GM13977 (cell line): ENCODE measurements around the gene LOXHD1.

Source experiments
- DNase-seq: peaks from one replicate; pipeline ENCODE4 v3.0.0; 2012; ENCODE audit warnings: low spot score
- CTCF ChIP-seq: IDR thresholded peaks from 2 replicates; pipeline ENCODE4 v1.5.1; 2012; ENCODE audit warnings: mild to moderate bottlenecking, control low read depth; ENCODE audit not compliant: insufficient read depth; ENCODE audit errors: extremely low read depth, missing control alignments
- in situ Hi-C: fragments of 300-500 bp; cut with MboI; formaldehyde crosslinking; loops from one replicate; pipeline ENCODE4 v1.12.0; 2022; ENCODE audit warnings: low sequenced_read_pairs, low pct_unique_long_range_greater_than_20kb, mixed read lengths, inconsistent platforms; ENCODE audit not compliant: unreplicated experiment

The LOXHD1 gene

GRCh38 chr18:46683252-46683651 is 26.2 kb upstream of the LOXHD1 start:
- in situ Hi-C loops = no loop called here
- TF ChIP-seq CTCF = no peak
- no peak for DNase-seq

GRCh38 chr18:46680784-46681695 is 24.0 kb upstream of the LOXHD1 start:
- no peak for DNase-seq
- in situ Hi-C loops = no loop called here
- TF ChIP-seq CTCF = no peak

- in situ Hi-C loops = no loop called here
- no peak for TF ChIP-seq CTCF
These were observed 23.0 kb upstream of the LOXHD1 start for GRCh38 chr18:46679846-46680598.

GRCh38 chr18:46678785-46679399 is 21.9 kb upstream of the LOXHD1 start:
- TF ChIP-seq CTCF = no peak
- in situ Hi-C loops = no loop called here
- DNase-seq = no peak

More at GRCh38 chr18:46679846-46680598, 23.0 kb upstream of the LOXHD1 start:
- no peak for DNase-seq

GRCh38 chr18:46678041-46678440 is 21.0 kb upstream of the LOXHD1 start:
- TF ChIP-seq CTCF = no peak
- in situ Hi-C loops = no loop called here
- no peak for DNase-seq

GRCh38 chr18:46677611-46678010 is 20.6 kb upstream of the LOXHD1 start:
- peak; percentile 46 for DNase-seq
- in situ Hi-C loops = no loop called here
- TF ChIP-seq CTCF = peak; percentile 19
